ENCODE data around the gene AGBL1.

AGBL1 gene

DNA sequence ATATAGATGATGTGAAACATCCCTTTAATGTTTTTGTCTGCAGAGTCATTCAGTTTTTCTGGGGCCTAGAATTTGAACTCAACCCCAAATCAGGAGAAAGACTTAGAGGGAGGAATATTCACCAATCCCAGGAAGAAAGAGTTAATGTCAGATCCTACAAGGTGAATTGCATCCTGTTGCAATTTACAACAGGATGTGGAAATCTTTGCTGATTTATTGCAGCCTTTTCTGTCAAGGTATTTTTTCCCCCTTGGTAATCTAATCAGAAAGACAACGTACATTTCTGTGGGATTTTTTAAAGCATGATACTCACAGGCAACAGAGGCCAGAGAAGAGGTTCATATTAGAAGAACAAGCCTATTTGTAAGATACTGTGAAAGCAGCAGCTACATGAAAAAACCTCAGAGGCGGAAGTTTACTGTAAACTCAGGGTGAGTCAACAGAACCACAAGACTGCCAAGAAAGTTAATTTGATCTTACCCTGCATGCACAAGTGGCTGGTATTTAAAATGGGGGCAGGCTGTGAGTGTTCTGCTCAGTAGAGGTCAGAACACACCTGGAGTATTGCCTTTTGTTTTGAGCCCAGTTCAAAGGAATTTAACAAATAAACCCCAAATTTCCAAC is 531.9 kb downstream of the AGBL1 start:
- no peak for DNase-seq (ENCODE audit: low read depth)
- H3K4me3 ChIP-seq (ENCODE audit: low read depth, low read length) = no peak overlapping the region

DNA sequence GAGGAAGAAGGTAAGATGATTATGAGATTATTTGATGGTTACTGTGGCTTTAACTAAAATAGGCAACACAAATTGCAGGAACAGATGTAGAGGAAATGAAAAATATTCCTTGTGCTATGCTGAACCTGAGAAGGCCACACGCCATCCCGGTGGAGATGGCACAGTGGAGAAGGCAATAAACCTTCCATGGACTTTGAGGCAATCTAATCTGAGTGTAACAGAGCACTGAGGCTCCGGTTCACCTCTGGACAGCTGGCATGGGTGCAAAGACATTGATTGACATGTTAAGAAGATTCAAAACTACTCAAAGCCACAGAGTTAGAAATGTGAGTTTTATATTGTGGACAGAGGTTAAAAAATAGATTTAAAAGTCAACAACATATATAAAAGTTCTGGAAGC is 535.7 kb downstream of the AGBL1 start:
- no peak for DNase-seq (ENCODE audit: low read depth)
- no peak overlapping the region for H3K4me3 ChIP-seq (ENCODE audit: low read depth, low read length)
- TF ChIP-seq, protein P1, sequence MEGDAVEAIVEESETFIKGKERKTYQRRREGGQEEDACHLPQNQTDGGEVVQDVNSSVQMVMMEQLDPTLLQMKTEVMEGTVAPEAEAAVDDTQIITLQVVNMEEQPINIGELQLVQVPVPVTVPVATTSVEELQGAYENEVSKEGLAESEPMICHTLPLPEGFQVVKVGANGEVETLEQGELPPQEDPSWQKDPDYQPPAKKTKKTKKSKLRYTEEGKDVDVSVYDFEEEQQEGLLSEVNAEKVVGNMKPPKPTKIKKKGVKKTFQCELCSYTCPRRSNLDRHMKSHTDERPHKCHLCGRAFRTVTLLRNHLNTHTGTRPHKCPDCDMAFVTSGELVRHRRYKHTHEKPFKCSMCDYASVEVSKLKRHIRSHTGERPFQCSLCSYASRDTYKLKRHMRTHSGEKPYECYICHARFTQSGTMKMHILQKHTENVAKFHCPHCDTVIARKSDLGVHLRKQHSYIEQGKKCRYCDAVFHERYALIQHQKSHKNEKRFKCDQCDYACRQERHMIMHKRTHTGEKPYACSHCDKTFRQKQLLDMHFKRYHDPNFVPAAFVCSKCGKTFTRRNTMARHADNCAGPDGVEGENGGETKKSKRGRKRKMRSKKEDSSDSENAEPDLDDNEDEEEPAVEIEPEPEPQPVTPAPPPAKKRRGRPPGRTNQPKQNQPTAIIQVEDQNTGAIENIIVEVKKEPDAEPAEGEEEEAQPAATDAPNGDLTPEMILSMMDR (IDR thresholded peaks at IDR 0.05; ENCODE audit: low read depth, low read length, missing control alignments) = no peak

More for the DNA sequence above, 531.9 kb downstream of the AGBL1 start:
- TF ChIP-seq, protein P1 (IDR thresholded peaks at IDR 0.05; ENCODE audit: low read depth, low read length, missing control alignments) = no peak

DNA sequence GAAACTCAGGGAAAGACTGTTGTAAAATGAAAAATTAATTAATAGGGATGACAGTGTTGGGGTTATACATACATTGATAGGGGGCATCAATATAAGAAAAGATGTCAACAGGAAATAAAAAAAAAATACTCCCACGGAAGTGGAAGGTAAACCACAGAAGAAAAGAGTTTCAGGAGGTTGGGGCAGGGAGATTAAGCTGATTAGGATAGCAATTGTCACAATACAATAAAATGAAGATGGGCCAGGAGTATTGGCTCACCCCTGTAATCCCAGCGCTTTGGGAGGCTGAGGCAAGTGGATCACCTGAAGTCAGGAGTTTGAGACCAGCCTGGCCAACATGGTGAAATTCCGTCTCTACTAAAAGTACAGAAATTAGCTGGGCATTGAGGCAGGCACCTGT is 536.1 kb downstream of the AGBL1 start:
- TF ChIP-seq, protein P1 (IDR thresholded peaks at IDR 0.05; ENCODE audit: low read depth, low read length, missing control alignments) = no peak
- DNase-seq (ENCODE audit: low read depth) = no peak

DNA sequence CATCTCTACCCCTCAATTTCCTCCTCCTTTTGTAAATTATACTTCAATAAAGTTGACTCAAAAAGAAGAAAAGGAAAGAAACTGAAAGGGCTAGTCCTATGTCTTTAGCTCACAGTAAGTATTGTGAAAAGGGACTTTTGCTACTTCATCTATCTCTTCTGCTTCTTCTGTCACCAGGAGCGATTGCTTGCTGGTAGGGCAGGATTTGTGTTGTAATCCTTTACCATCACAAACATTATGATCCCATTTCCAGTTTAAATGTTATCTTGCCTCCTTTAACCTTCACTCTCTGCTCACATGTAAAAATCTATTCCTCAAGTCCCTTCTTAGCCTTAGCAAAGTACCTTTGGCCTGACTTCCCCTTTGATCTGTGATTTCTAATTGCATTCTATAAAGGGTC is 537.1 kb downstream of the AGBL1 start:
- TF ChIP-seq, protein P1 (IDR thresholded peaks at IDR 0.05; ENCODE audit: low read depth, low read length, missing control alignments) = no peak
- no peak overlapping the region for H3K4me3 ChIP-seq (ENCODE audit: low read depth, low read length)
- DNase-seq (ENCODE audit: low read depth) = no peak

More for the DNA sequence above, 536.1 kb downstream of the AGBL1 start:
- no peak overlapping the region for H3K4me3 ChIP-seq (ENCODE audit: low read depth, low read length)

DNA sequence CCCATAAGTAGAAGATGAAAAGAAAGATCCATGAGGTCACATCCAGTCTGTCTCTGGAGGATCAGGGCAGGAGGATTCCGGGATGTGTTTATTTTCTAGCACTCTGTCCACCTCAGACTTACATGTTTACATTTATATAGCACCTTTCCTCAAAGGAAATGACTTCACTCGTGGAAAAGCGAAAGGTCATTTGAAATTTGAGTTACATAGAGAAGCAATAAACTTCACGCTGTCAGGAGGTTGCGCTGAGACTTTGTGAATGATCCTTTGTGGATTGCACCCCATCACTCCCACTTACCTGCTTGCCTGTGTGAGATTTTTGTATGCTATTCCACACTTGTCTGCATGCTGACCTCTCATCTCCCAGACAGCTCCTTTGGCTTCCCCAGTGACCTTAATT is 540.5 kb downstream of the AGBL1 start:
- TF ChIP-seq, protein P1 (IDR thresholded peaks at IDR 0.05; ENCODE audit: low read depth, low read length, missing control alignments) = no peak
- H3K4me3 ChIP-seq (ENCODE audit: low read depth, low read length) = no peak overlapping the region
- no peak for DNase-seq (ENCODE audit: low read depth)

DNA sequence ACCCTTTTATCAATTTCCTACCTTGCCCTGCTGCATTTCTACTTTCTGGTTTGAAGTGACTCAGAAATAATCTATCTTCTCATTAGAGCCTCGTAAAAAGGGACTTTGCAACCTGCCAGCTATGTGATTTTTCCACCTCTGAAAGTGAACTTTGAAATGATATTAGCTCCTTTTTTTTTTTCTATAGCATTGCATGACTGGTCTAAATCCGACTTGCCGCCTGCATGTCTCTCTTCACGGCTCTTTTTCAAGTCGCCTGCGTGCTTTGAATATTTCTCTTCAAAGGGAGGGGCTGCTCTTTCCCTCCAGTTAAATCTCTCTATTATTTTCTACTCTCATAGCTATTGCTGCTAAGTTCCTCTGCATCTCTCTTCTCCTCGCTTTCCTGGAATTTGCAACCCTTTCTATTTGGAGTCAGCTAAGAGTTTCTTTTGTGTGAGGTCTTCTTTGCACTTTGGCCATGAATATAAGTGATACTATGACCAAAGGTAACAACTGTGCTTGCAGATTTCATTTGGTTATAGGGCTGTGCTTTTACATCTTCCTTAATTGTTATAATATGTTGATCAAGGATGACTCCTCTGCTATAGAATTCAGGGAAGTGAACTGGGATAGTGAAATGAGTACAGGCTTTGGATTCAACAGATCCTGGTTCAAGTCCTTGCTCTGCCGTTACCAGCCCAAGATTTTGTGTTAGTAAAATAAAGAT is 541.1 kb downstream of the AGBL1 start:
- H3K4me3 ChIP-seq (ENCODE audit: low read depth, low read length) = no peak overlapping the region
- TF ChIP-seq, protein P1 (IDR thresholded peaks at IDR 0.05; ENCODE audit: low read depth, low read length, missing control alignments) = no peak
- DNase-seq (ENCODE audit: low read depth) = no peak

DNA sequence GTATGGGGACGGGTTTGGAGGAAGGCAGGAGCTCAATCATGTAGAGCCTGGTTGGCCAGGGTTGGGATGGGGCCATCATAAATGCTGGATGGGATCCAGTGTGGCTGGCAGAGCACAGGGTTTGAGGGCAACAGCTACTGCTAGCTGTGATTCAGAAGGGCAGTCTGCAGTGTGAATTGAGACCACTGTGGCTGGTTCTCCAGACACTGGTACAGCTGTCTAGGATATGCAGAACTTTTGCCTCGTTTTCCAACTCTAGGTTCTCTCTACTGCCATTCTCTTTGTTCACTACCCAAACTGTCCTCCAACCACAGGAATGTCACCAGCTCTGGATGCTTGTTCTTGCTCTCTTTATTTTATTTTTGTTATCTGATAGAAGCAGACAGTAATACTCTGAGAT is 543.6 kb downstream of the AGBL1 start:
- H3K4me3 ChIP-seq (ENCODE audit: low read depth, low read length) = no peak overlapping the region
- TF ChIP-seq, protein P1 (IDR thresholded peaks at IDR 0.05; ENCODE audit: low read depth, low read length, missing control alignments) = no peak
- no peak for DNase-seq (ENCODE audit: low read depth)

All from GM12864 (cell line).